Prostate gland (tissue), 2 donors: ENCODE results near the gene LRRTM3. TPM values are rescaled to one million over a fixed set of nuclear protein-coding genes. Genes with fewer than 3 reads are reported as not detected.

ENCODE experiments used
- DNase-seq: peaks from one replicate; pipeline ENCODE4 v3.0.0-alpha.2; 2019; ENCODE audit warnings: low spot score
- H3K27ac ChIP-seq, 2 donors: fragments of 200-600 bp; sonication (generic); 2 replicates each; pipeline ENCODE4 v1.5.1; 2017 to 2019
- H3K27me3 ChIP-seq: fragments of 200-600 bp; sonication (generic); replicated peaks from 2 replicates; pipeline ENCODE4 v1.5.1; 2019; ENCODE audit not compliant: insufficient read depth
- H3K36me3 ChIP-seq, 2 donors: fragments of 200-600 bp; sonication (generic); 1 replicate in 1 of 2; 2 replicates in 1 of 2; pipeline versions ENCODE4 v1.5.1 to v1.8.1; 2017 to 2019
- H3K4me1 ChIP-seq: fragments of 200-600 bp; sonication (generic); replicated peaks from 2 replicates; pipeline ENCODE4 v1.5.1; 2019
- H3K4me3 ChIP-seq, 2 donors: fragments of 200-600 bp; sonication (generic); 2 replicates each; pipeline ENCODE4 v1.5.1; 2017 to 2019
- H3K9me3 ChIP-seq: fragments of 200-600 bp; sonication (generic); 2 replicates; pipeline ENCODE4 v1.5.1; 2017
- CTCF ChIP-seq, 4 experiments: fragments of 200-600 bp in 2 of 4; fragments of 450-650 bp in 2 of 4; sonication (generic) in 2 of 4; IDR thresholded peaks; 1 replicate in 3 of 4; 2 replicates in 1 of 4; pipeline ENCODE4 v1.5.1; 2016 to 2019; ENCODE audit warnings: antibody characterized with exemption in 4 of 4, mild to moderate bottlenecking in 2 of 4, moderate library complexity in 2 of 4
- POLR2A ChIP-seq: fragments of 450-650 bp; IDR thresholded peaks from one replicate; pipeline ENCODE4 v1.6.1; 2016; ENCODE audit warnings: antibody characterized with exemption, mild to moderate bottlenecking
- POLR2AphosphoS5 ChIP-seq: sonication (generic); formaldehyde crosslinking; IDR thresholded peaks from one replicate; pipeline ENCODE4 v1.6.1; 2017; ENCODE audit warnings: antibody characterized with exemption
- WGBS: methylation state at CpG from one replicate; pipeline ENCODE4 v1.1.5; 2018; 5-methylcytosine and 5-hydroxymethylcytosine counted together
- intact Hi-C: fragments of 100-400 bp; cut with DNase I; formaldehyde crosslinking; loops from one replicate; pipeline ENCODE4 v1.14.2; 2022
- total RNA-seq, 2 donors: library from RNA; depleted of rRNA; stranded (reverse); fragments of >200 nt; gene quantifications; one replicate each; pipeline ENCODE4 v1.1.0, GENCODE V29; 2016

The LRRTM3 gene
- total RNA-seq, 2 donors from 2014 or later, result 0.14 to 2.3 TPM

- H3K27me3 ChIP-seq, result no peaks in the 10 kb centered on the region
- H3K36me3 ChIP-seq, result no peaks in the 10 kb centered on the region
- no peak overlapping the region for H3K4me3 ChIP-seq
- H3K27ac ChIP-seq, result no peak overlapping the region
- no peak for TF ChIP-seq CTCF (IDR thresholded peaks at IDR 0.05)
- TF ChIP-seq POLR2AphosphoS5, result no peak
- 86% methylated on average over 3 of the region's 3 CpGs for WGBS
- no peak for DNase-seq
- no peaks in the 10 kb centered on the region for H3K4me1 ChIP-seq
- H3K9me3 ChIP-seq, result no peaks in the 10 kb centered on the region
- intact Hi-C loops, result no loop called here
Measured at GRCh38 chr10:67046507-67046906, 120.7 kb downstream of the LRRTM3 start.

- Histone ChIP-seq H3K4me1 (no peaks in the 10 kb centered on the region), H3K27me3 (no peaks in the 10 kb centered on the region), H3K36me3 (no peaks in the 10 kb centered on the region), H3K4me3 (no peak overlapping the region), H3K27ac (no peak overlapping the region), H3K9me3 (no peaks in the 10 kb centered on the region)
- TF ChIP-seq POLR2AphosphoS5 (no peak), CTCF (IDR thresholded peaks at IDR 0.05) (no peak), POLR2A (no peak)
- DNase-seq, result no peak
- intact Hi-C loops, result no loop called here
- WGBS, result 81% methylated on average over 3 of the region's 3 CpGs
Measured at GRCh38 chr10:67049988-67050387, 124.2 kb downstream of the LRRTM3 start.

- no peak overlapping the region for H3K27ac ChIP-seq
- H3K4me1 ChIP-seq, result no peaks in the 10 kb centered on the region
- no peak overlapping the region for H3K4me3 ChIP-seq
- no peak for TF ChIP-seq CTCF (IDR thresholded peaks at IDR 0.05)
- no peak for TF ChIP-seq POLR2AphosphoS5
- TF ChIP-seq POLR2A, result no peak
- H3K36me3 ChIP-seq, result no peaks in the 10 kb centered on the region
- no peak for DNase-seq
- H3K27me3 ChIP-seq, result no peaks in the 10 kb centered on the region
- no peaks in the 10 kb centered on the region for H3K9me3 ChIP-seq
- intact Hi-C loops, result no loop called here
- WGBS, result 36% methylated on average over 5 of the region's 5 CpGs
Measured at GRCh38 chr10:67050415-67050814, 124.6 kb downstream of the LRRTM3 start.

GRCh38 chr10:67072654-67073053 is 146.8 kb downstream of the LRRTM3 start:
- TF ChIP-seq POLR2A (no peak), POLR2AphosphoS5 (no peak), CTCF (IDR thresholded peaks at IDR 0.05) (no peak)
- DNase-seq, result no peak
- Histone ChIP-seq H3K27me3 (no peaks in the 10 kb centered on the region), H3K36me3 (no peaks in the 10 kb centered on the region), H3K4me1 (no peaks in the 10 kb centered on the region), H3K27ac (no peak overlapping the region), H3K4me3 (no peak overlapping the region), H3K9me3 (no peaks in the 10 kb centered on the region)
- WGBS, result 92% methylated on average over 1 of the region's 1 CpG
- intact Hi-C loops, result no loop called here

- no peak for TF ChIP-seq POLR2A
- TF ChIP-seq POLR2AphosphoS5, result no peak
- TF ChIP-seq CTCF (IDR thresholded peaks at IDR 0.05), result no peak
- no peak for DNase-seq
- H3K9me3 ChIP-seq, result no peaks in the 10 kb centered on the region
Measured at GRCh38 chr10:67075491-67075971, 149.7 kb downstream of the LRRTM3 start.

More at GRCh38 chr10:67075491-67075971, 149.7 kb downstream of the LRRTM3 start:
- no peak overlapping the region for H3K4me3 ChIP-seq
- intact Hi-C loops, result no loop called here
- WGBS, result 32% methylated on average over 4 of the region's 4 CpGs
- H3K36me3 ChIP-seq, result no peaks in the 10 kb centered on the region
- no peaks in the 10 kb centered on the region for H3K4me1 ChIP-seq
- no peak overlapping the region for H3K27ac ChIP-seq
- no peaks in the 10 kb centered on the region for H3K27me3 ChIP-seq
